Erythroblast (primary cell): ENCODE data around the gene CEP104.

Experiments
- GATA1 ChIP-seq: IDR thresholded peaks from 2 replicates; pipeline ENCODE4 v1.6.1; 2011; ENCODE audit warnings: low read depth, mild to moderate bottlenecking, control low read depth, low read length, moderate library complexity
- POLR2A ChIP-seq: IDR thresholded peaks from 2 replicates; pipeline ENCODE4 v1.6.1; 2011; ENCODE audit warnings: mild to moderate bottlenecking, low read length

GRCh38 chr1:3892748-3893147 is 35.7 kb upstream of the CEP104 start:
- TF ChIP-seq GATA1: no peak
- no peak for TF ChIP-seq POLR2A
